ENCODE data around the gene PKIG. TPM values are rescaled to one million over a fixed set of nuclear protein-coding genes. Genes with fewer than 3 reads are reported as not detected.

Gene PKIG
- total and polyA plus RNA-seq, 2 of the 8 experiments (the other 6 are each of a cell fraction or from before 2014, with no cell fraction given), result 26.7 to 34.3 TPM

DNA sequence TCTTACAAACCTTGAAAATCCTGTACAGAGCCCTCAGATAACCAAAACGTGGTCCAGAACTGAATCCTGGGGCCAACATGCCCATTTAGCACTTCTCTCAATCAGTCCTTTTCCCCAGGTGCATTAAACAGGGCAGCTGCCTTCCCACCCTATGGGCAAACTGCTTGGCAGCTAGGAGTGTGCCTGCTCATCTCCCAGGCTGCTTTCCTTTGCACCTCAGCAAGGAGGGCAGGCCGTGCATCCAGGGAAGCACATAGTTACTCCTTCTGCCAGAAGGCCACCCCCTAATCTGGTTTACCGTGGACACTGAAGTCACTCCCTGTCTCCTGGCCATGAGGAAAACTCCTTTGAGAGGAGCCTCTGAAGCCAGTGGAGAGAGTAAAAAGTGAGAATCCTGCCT lies 10.0 kb downstream of the PKIG start:
- no peak overlapping the region for H3K56ac ChIP-seq (replicated peaks; ENCODE audit: insufficient read length, low read depth, low read length)
- ChIA-PET CTCF (ENCODE audit: partially characterized antibody) (interaction anchor here (2.3 to 4.1 kb wide), 3 partner anchors 10 to 18 kb away, joined by 11 to 17 read pairs (median 17); partner anchors contain the start of gene PKIG), POLR2A (ENCODE audit: partially characterized antibody) (no interaction called here)
- H3K27ac ChIP-seq (ENCODE audit: low read depth, low read length), result no peak overlapping the region
- H2BK5ac ChIP-seq (ENCODE audit: low read depth, low read length), result no peak overlapping the region
- H4K91ac ChIP-seq (replicated peaks; ENCODE audit: insufficient read length, low read length), result no peak overlapping the region
- no peak overlapping the region for H2BK120ac ChIP-seq (replicated peaks; ENCODE audit: low read depth, low read length)
- no peak overlapping the region for H2AK5ac ChIP-seq (ENCODE audit: low read depth, low read length)
- no peak overlapping the region for H3K4me3 ChIP-seq (ENCODE audit: extremely low read depth in 1 of 4, insufficient read depth in 2 of 4, low read depth in 3 of 4, low read length in 4 of 4)
- no peak for TF ChIP-seq POLR2A (IDR thresholded peaks at IDR 0.05; ENCODE audit: control extremely low read depth in 1 of 2, low read depth in 2 of 2, low read length in 2 of 2)
- TF ChIP-seq, protein P1, sequence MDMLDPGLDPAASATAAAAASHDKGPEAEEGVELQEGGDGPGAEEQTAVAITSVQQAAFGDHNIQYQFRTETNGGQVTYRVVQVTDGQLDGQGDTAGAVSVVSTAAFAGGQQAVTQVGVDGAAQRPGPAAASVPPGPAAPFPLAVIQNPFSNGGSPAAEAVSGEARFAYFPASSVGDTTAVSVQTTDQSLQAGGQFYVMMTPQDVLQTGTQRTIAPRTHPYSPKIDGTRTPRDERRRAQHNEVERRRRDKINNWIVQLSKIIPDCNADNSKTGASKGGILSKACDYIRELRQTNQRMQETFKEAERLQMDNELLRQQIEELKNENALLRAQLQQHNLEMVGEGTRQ (IDR thresholded peaks at IDR 0.05; ENCODE audit: low read length), result no peak
- TF ChIP-seq MAFK (IDR thresholded peaks at IDR 0.05; ENCODE audit: low read depth, low read length), result no peak
- no peak for TF ChIP-seq BRCA1 (IDR thresholded peaks at IDR 0.05; ENCODE audit: low read depth, low read length)
- TF ChIP-seq CBX8 (IDR thresholded peaks at IDR 0.05; ENCODE audit: borderline replicate concordance, low read depth, low read length), result no peak
- no peak for TF ChIP-seq POLR2AphosphoS5 (IDR thresholded peaks at IDR 0.05; ENCODE audit: low read depth, low read length)
- TF ChIP-seq TAF1 (IDR thresholded peaks at IDR 0.05; ENCODE audit: low read depth, low read length), result no peak
- TF ChIP-seq FOSL1 (IDR thresholded peaks at IDR 0.05; ENCODE audit: insufficient read depth, low read depth, low read length), result no peak
- no peak for TF ChIP-seq CEBPB (IDR thresholded peaks at IDR 0.05; ENCODE audit: low read depth, low read length)
- H3K14ac ChIP-seq (ENCODE audit: insufficient read length), result no peak overlapping the region
- no peak overlapping the region for H4K8ac ChIP-seq (ENCODE audit: extremely low read depth, insufficient read depth, low read length)
- H2AFZ ChIP-seq (ENCODE audit: low read length), result no peak overlapping the region
- no peak overlapping the region for H3K4me2 ChIP-seq (ENCODE audit: insufficient read depth in 1 of 2, low read depth in 2 of 2, low read length in 2 of 2)
- H3K18ac ChIP-seq (ENCODE audit: extremely low read depth, low read length), result no peak overlapping the region
- H3K27me3 ChIP-seq (replicated peaks in 1 of 4; ENCODE audit: control insufficient read depth in 3 of 4, extremely low read depth in 1 of 4, insufficient read depth in 3 of 4, low read length in 3 of 4), result no peaks in the 10 kb centered on the region
- H3K4me1 ChIP-seq (replicated peaks in 1 of 4; ENCODE audit: control insufficient read depth in 3 of 4, insufficient read depth in 4 of 4, low read length in 3 of 4), result peaks cover 3 to 12% (median 7%) of the 10 kb centered on the region in 4 experiments
- no peak overlapping the region for H3K9ac ChIP-seq (replicated peaks in 1 of 4; ENCODE audit: extremely low read depth in 1 of 4, low read depth in 3 of 4, low read length in 3 of 4)
- H4K5ac ChIP-seq (ENCODE audit: insufficient read length, low read depth, low read length), result no peak overlapping the region
- WGBS, 2 experiments (ENCODE audit: extremely low coverage in 1 of 2, insufficient coverage in 1 of 2, insufficient read length in 1 of 2, insufficient replicate concordance in 2 of 2, low coverage in 1 of 2, low lambda C conversion rate in 2 of 2, missing lambda C conversion rate in 1 of 2), result 81% methylated on average over 3 of the region's 3 CpGs; no CpG with 5 or more reads in 1 of the 2 experiments
- DNase-seq (ENCODE audit: low read depth in 1 of 2, low spot score in 2 of 2) (no peak), FAIRE-seq (no peak)
- no peak overlapping the region for H2BK20ac ChIP-seq (ENCODE audit: low read length)
- no peaks in the 10 kb centered on the region; the same call in 1 of the 2 replicates for H3K23me2 ChIP-seq (ENCODE audit: low read depth, low read length)
- no peak overlapping the region for H3K4ac ChIP-seq (replicated peaks; ENCODE audit: insufficient read length, low read depth, low read length)
- no peaks in the 10 kb centered on the region for H3K36me3 ChIP-seq (ENCODE audit: control insufficient read depth in 2 of 4, insufficient read depth in 4 of 4, low read length in 3 of 4)
- no peak overlapping the region for H3K23ac ChIP-seq (ENCODE audit: insufficient read length)
- H4K20me1 ChIP-seq (replicated peaks in 1 of 2; ENCODE audit: control insufficient read depth in 1 of 2, insufficient read depth in 2 of 2, low read length in 2 of 2), result no peaks in the 10 kb centered on the region
- no peaks in the 10 kb centered on the region for H3K79me1 ChIP-seq (ENCODE audit: low read depth, low read length)
- H2BK15ac ChIP-seq (ENCODE audit: low read length), result no peak overlapping the region
- H3K9me3 ChIP-seq (ENCODE audit: insufficient read depth in 2 of 2, low read depth in 1 of 2, low read length in 1 of 2), result no peaks in the 10 kb centered on the region
- no peaks in the 10 kb centered on the region for H3K79me2 ChIP-seq (ENCODE audit: control insufficient read depth in 1 of 2, insufficient read depth in 2 of 2, low read length in 2 of 2)
- no peak overlapping the region for H2BK12ac ChIP-seq (ENCODE audit: low read depth, low read length)
